H1 (cell line): ENCODE data around the gene MBD4.
"Not testable (repeated sequence)": the region's sequence is repeated elsewhere in the genome, so short reads cannot be mapped to it uniquely, and the experiment has no call there.

Source experiments
- JUND ChIP-seq: IDR thresholded peaks from 2 replicates; pipeline ENCODE4 v1.6.1; 2011; ENCODE audit warnings: mild to moderate bottlenecking, improper control_type of control experiment, low read length
- POLR2AphosphoS5 ChIP-seq: IDR thresholded peaks from 2 replicates; pipeline ENCODE4 v1.6.1; 2011; ENCODE audit warnings: low read depth, low read length
- TAF1 ChIP-seq: IDR thresholded peaks from 2 replicates; pipeline ENCODE4 v1.6.1; 2011; ENCODE audit warnings: mild to moderate bottlenecking, low read depth, low read length

DNA sequence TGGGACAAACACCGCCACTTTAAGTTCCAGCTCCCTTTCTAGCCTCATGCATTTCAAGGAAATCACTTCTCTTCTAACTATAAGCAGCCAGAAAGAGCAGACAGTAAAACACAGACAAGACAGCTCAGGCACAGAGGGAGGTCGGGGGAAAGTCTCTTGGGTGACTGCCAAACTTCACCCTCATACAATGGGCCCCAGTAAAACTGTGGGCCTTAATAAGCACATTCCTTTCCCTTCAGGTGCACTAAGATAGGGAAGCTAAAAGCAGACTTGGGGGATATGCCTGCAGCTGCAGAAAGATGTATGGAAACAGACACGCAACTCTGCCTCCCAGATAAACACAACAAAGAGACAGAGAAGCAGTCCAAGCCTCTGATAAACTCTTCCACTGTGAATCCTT is 26.5 kb downstream of the MBD4 start:
- TF ChIP-seq JUND, POLR2AphosphoS5, TAF1: not testable (repeated sequence)
